ENCODE measurements around the gene DNAJB11.

Gene DNAJB11

GRCh38 chr3:186598794-186599141 lies 28.2 kb downstream of the DNAJB11 start:
- Histone ChIP-seq H3K4me3 (replicated peaks; ENCODE audit: insufficient read depth, low read length) (no peak overlapping the region), H3K27ac (replicated peaks) (no peak overlapping the region), H3K27me3 (ENCODE audit: insufficient read depth, poor library complexity, severe bottlenecking) (no peaks in the 10 kb centered on the region)
- no peak for DNase-seq (ENCODE audit: low read depth in 1 of 2, low spot score in 1 of 2)
- TF ChIP-seq SPI1 (IDR thresholded peaks at IDR 0.05; ENCODE audit: borderline replicate concordance, low read depth) = no peak
- no peak for TF ChIP-seq GABPA (IDR thresholded peaks at IDR 0.05; ENCODE audit: low read depth)
- no peak for TF ChIP-seq CTCF (IDR thresholded peaks at IDR 0.05; ENCODE audit: insufficient read depth, low read length)
- no peak for TF ChIP-seq POLR2AphosphoS5 (IDR thresholded peaks at IDR 0.05; ENCODE audit: low read depth)
- TF ChIP-seq REST (IDR thresholded peaks at IDR 0.05; ENCODE audit: insufficient replicate concordance, low read depth) = no peak

- DNase-seq (ENCODE audit: low read depth in 1 of 2, low spot score in 1 of 2) = no peak
- Histone ChIP-seq H3K27me3 (ENCODE audit: insufficient read depth, poor library complexity, severe bottlenecking) (no peaks in the 10 kb centered on the region), H3K27ac (replicated peaks) (no peak overlapping the region), H3K4me3 (replicated peaks; ENCODE audit: insufficient read depth, low read length) (no peak overlapping the region)
- TF ChIP-seq GABPA (IDR thresholded peaks at IDR 0.05; ENCODE audit: low read depth) (no peak), SPI1 (IDR thresholded peaks at IDR 0.05; ENCODE audit: borderline replicate concordance, low read depth) (no peak), REST (IDR thresholded peaks at IDR 0.05; ENCODE audit: insufficient replicate concordance, low read depth) (no peak), CTCF (IDR thresholded peaks at IDR 0.05; ENCODE audit: insufficient read depth, low read length) (no peak), POLR2AphosphoS5 (IDR thresholded peaks at IDR 0.05; ENCODE audit: low read depth) (no peak)
Observed at GRCh38 chr3:186599142-186599784, 28.7 kb downstream of the DNAJB11 start.

GRCh38 chr3:186599785-186600166 lies 29.3 kb downstream of the DNAJB11 start:
- no peak for TF ChIP-seq GABPA (IDR thresholded peaks at IDR 0.05; ENCODE audit: low read depth)
- DNase-seq (ENCODE audit: low read depth in 1 of 2, low spot score in 1 of 2) = no peak
- no peaks in the 10 kb centered on the region for H3K27me3 ChIP-seq (ENCODE audit: insufficient read depth, poor library complexity, severe bottlenecking)
- no peak overlapping the region for H3K4me3 ChIP-seq (replicated peaks; ENCODE audit: insufficient read depth, low read length)
- H3K27ac ChIP-seq (replicated peaks) = no peak overlapping the region

GRCh38 chr3:186600896-186601295 lies 30.4 kb downstream of the DNAJB11 start:
- no peak for DNase-seq (ENCODE audit: low read depth in 1 of 2, low spot score in 1 of 2)
- H3K27me3 ChIP-seq (ENCODE audit: insufficient read depth, poor library complexity, severe bottlenecking) = no peaks in the 10 kb centered on the region
- TF ChIP-seq CTCF (IDR thresholded peaks at IDR 0.05; ENCODE audit: insufficient read depth, low read length) = no peak
- TF ChIP-seq POLR2AphosphoS5 (IDR thresholded peaks at IDR 0.05; ENCODE audit: low read depth) = no peak
- no peak for TF ChIP-seq REST (IDR thresholded peaks at IDR 0.05; ENCODE audit: insufficient replicate concordance, low read depth)
- TF ChIP-seq GABPA (IDR thresholded peaks at IDR 0.05; ENCODE audit: low read depth) = no peak
- TF ChIP-seq SPI1 (IDR thresholded peaks at IDR 0.05; ENCODE audit: borderline replicate concordance, low read depth) = no peak
- no peak overlapping the region for H3K27ac ChIP-seq (replicated peaks)
- no peak overlapping the region for H3K4me3 ChIP-seq (replicated peaks; ENCODE audit: insufficient read depth, low read length)

All from HL-60 (cell line).